Breast epithelium (tissue), 3 donors: ENCODE data around the gene IQCH.

Experiments used
- POLR2A ChIP-seq: fragments of 450-650 bp; IDR thresholded peaks from one replicate; pipeline ENCODE4 v1.6.1; 2016; ENCODE audit warnings: antibody characterized with exemption, mild to moderate bottlenecking, moderate library complexity
- TF ChIP-seq, protein P1 (sequence below), 3 donors: fragments of 450-650 bp; IDR thresholded peaks; one replicate each; pipeline ENCODE4 v1.5.1; 2016 to 2017; ENCODE audit warnings: antibody characterized with exemption in 3 of 3, mild to moderate bottlenecking in 3 of 3, moderate library complexity in 3 of 3

DNA sequence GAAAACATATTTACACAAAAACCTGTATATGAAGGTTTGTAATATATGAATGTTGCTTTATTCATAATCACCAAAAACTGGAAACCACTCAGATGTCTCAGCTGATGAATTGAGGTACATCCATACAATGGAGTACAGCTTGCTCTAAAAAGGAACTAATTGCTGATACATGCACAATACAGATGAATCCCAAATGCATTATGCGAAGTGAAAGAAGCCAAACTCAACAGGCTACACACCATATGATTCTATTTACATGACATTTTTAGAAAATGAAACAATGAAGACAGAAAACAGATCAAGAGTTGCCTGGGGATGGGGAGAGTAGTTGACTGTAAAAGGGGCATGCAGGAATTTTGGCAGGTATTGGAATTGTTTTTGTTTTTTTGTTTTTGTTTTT is 95.5 kb downstream of the IQCH start:
- no peak for TF ChIP-seq POLR2A
- TF ChIP-seq, protein P1, sequence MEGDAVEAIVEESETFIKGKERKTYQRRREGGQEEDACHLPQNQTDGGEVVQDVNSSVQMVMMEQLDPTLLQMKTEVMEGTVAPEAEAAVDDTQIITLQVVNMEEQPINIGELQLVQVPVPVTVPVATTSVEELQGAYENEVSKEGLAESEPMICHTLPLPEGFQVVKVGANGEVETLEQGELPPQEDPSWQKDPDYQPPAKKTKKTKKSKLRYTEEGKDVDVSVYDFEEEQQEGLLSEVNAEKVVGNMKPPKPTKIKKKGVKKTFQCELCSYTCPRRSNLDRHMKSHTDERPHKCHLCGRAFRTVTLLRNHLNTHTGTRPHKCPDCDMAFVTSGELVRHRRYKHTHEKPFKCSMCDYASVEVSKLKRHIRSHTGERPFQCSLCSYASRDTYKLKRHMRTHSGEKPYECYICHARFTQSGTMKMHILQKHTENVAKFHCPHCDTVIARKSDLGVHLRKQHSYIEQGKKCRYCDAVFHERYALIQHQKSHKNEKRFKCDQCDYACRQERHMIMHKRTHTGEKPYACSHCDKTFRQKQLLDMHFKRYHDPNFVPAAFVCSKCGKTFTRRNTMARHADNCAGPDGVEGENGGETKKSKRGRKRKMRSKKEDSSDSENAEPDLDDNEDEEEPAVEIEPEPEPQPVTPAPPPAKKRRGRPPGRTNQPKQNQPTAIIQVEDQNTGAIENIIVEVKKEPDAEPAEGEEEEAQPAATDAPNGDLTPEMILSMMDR (IDR thresholded peaks at IDR 0.05) = no peak
